Natural killer cell (primary cell): ENCODE results near the gene ANKDD1A. TPM values are rescaled to one million over a fixed set of nuclear protein-coding genes. Genes with fewer than 3 reads are reported as not detected.

Source experiments
- ATAC-seq, 3 donors: fragments of 150-1000 bp in 2 of 3; fragments of 200-7000 bp in 1 of 3; cut with Tn5 transposase; 1 replicate in 1 of 3; 2 replicates in 2 of 3; pipeline ENCODE4 v1.10.0; 2021; ENCODE audit warnings: mild to moderate bottlenecking in 2 of 3, moderate library complexity in 2 of 3
- DNase-seq, 2 donors: peaks; one replicate each; pipeline versions ENCODE4 v3.0.0 to v3.0.0-alpha.2; 2013 to 2021; ENCODE audit warnings: mixed read lengths in 1 of 2
- H3K27ac ChIP-seq: one replicate; pipeline ENCODE4 v1.5.1; 2013; ENCODE audit warnings: mild to moderate bottlenecking, low read length
- H3K27me3 ChIP-seq: one replicate; pipeline ENCODE4 v1.6.1; 2013; ENCODE audit warnings: low read length; ENCODE audit not compliant: control insufficient read depth, insufficient read depth
- H3K36me3 ChIP-seq: one replicate; pipeline ENCODE4 v1.6.1; 2013; ENCODE audit warnings: low read length; ENCODE audit not compliant: control insufficient read depth, insufficient read depth
- H3K4me1 ChIP-seq: one replicate; pipeline ENCODE4 v1.6.1; 2013; ENCODE audit warnings: low read length; ENCODE audit not compliant: control insufficient read depth, insufficient read depth
- H3K4me3 ChIP-seq: one replicate; pipeline ENCODE4 v1.5.1; 2013; ENCODE audit warnings: low read length
- H3K9me3 ChIP-seq: one replicate; pipeline ENCODE4 v1.6.1; 2013; ENCODE audit warnings: low read length; ENCODE audit not compliant: control insufficient read depth, insufficient read depth
- H3K27ac Mint-ChIP-seq, 2 donors: one replicate each; pipeline ENCODE4 v1.8.0; 2022; ENCODE audit warnings: mild to moderate bottlenecking in 2 of 2, mixed read lengths in 2 of 2, moderate library complexity in 1 of 2
- H3K27me3 Mint-ChIP-seq, 2 donors: one replicate each; pipeline ENCODE4 v1.8.0; 2022; ENCODE audit warnings: low read depth in 2 of 2, mixed read lengths in 2 of 2
- H3K36me3 Mint-ChIP-seq: one replicate; pipeline ENCODE4 v1.8.0; 2022; ENCODE audit warnings: mixed read lengths
- H3K4me1 Mint-ChIP-seq, 2 donors: one replicate each; pipeline ENCODE4 v1.8.0; 2022; ENCODE audit warnings: mixed read lengths in 2 of 2
- H3K4me3 Mint-ChIP-seq: one replicate; pipeline ENCODE4 v1.8.0; 2022; ENCODE audit warnings: mild to moderate bottlenecking, moderate library complexity, mixed read lengths
- H3K9me3 Mint-ChIP-seq, 2 donors: one replicate each; pipeline ENCODE4 v1.8.0; 2022; ENCODE audit warnings: mixed read lengths in 2 of 2
- CTCF ChIP-seq: fragments of 200-600 bp; IDR thresholded peaks from one replicate; pipeline ENCODE4 v1.8.0; 2022; ENCODE audit warnings: antibody characterized with exemption
- WGBS: methylation state at CpG from one replicate; pipeline ENCODE4 v1.1.7; 2013; ENCODE audit warnings: missing lambda C conversion rate; ENCODE audit not compliant: insufficient coverage; 5-methylcytosine and 5-hydroxymethylcytosine counted together
- intact Hi-C: fragments of 100-400 bp; cut with micrococcal nuclease; formaldehyde crosslinking; loops from one replicate; pipeline ENCODE4 v1.14.2; 2022
- total RNA-seq, 4 donors: library from RNA; stranded (reverse); fragments of 120-200 nt in 1 of 4; gene quantifications; one replicate each; pipeline versions ENCODE4 v1.2.3 to v1.2.4, GENCODE V29; 2013 to 2022

The ANKDD1A gene
- total RNA-seq, 3 donors from 2014 or later (not counting 1 experiment from before 2014, with no cell fraction given): 13.7 to 16.2 (median 13.9) TPM

DNA sequence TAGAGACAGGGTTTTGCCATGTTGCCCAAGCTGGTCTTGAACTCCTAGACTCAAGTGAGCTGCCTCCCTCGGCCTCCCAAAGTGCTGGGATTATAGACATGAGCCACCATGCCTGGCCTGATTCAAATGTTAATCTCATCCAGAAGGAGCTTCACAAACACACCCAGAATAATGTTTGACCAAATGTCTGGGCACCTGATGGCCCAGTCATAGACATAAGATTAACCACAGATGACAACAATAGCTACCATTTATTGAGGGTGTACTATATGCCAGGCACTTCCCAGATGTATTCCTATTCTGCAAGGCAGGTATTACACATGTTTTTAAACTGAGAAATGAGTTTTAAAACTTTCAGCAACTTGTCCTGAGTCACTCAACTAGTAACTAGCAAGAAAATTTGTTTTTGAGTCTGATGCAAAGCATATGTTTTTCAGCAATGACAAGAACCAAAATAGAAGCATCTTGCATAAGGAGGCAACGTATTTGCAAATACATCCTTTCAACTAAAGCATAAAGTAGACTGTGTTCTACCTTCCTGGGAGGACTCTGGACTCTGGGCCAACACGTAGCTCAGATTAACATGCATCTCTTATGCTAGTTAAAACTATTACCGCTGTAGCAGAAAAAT, 86.2 kb downstream of the ANKDD1A start:
- Histone ChIP-seq H3K4me3 (no peak overlapping the region), H3K27me3 (no peaks in the 10 kb centered on the region), H3K4me1 (no peaks in the 10 kb centered on the region), H3K36me3 (no peaks in the 10 kb centered on the region), H3K9me3 (no peaks in the 10 kb centered on the region), H3K27ac (no peak overlapping the region)
- 89% methylated on average over 4 of the region's 4 CpGs for WGBS
- Mint-ChIP-seq H3K27ac (no peak overlapping the region), H3K4me3 (no peak overlapping the region), H3K9me3 (no peaks in the 10 kb centered on the region), H3K27me3 (no peaks in the 10 kb centered on the region), H3K4me1 (no peaks in the 10 kb centered on the region), H3K36me3 (no peaks in the 10 kb centered on the region)
- TF ChIP-seq CTCF: no peak
- DNase-seq (no peak), ATAC-seq (no peak)
- intact Hi-C loops: no loop called here

DNA sequence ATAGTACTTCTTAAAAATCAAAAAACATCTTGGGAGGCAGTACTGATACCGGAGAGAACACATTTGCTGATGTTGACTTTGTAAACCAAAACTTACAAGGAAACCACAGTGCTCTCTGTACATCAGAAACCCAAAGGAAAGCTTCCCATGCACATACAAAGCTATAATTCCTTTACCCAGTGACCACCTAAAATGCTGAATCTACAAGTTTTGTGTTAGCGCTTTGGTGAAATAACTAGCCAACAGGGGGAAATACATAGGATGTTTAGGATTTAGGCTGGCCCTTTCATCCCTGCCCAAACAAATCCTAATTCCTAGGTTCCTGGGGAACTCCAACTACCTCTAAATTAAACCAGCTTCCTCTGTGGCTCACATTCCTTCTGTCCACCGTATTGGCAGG, 93.3 kb downstream of the ANKDD1A start:
- no peak for TF ChIP-seq CTCF
- Mint-ChIP-seq H3K27ac (no peak overlapping the region), H3K9me3 (no peaks in the 10 kb centered on the region), H3K4me1 (no peaks in the 10 kb centered on the region), H3K27me3 (no peaks in the 10 kb centered on the region), H3K36me3 (no peaks in the 10 kb centered on the region), H3K4me3 (no peak overlapping the region)
- intact Hi-C loops: no loop called here
- H3K4me1 ChIP-seq: no peaks in the 10 kb centered on the region
- no peak overlapping the region for H3K4me3 ChIP-seq
- H3K27me3 ChIP-seq: no peaks in the 10 kb centered on the region
- no peak for DNase-seq
- WGBS: 88% methylated on average over 2 of the region's 3 CpGs
- H3K9me3 ChIP-seq: no peaks in the 10 kb centered on the region
- no peak overlapping the region for H3K27ac ChIP-seq
- no peak for ATAC-seq
- peaks cover 8% of the 10 kb centered on the region for H3K36me3 ChIP-seq

GRCh38 chr15:65006876-65007275, 95.2 kb downstream of the ANKDD1A start:
- Mint-ChIP-seq H3K36me3 (no peaks in the 10 kb centered on the region), H3K4me1 (no peaks in the 10 kb centered on the region), H3K27ac (no peak overlapping the region), H3K27me3 (no peaks in the 10 kb centered on the region), H3K4me3 (no peak overlapping the region), H3K9me3 (no peaks in the 10 kb centered on the region)
- WGBS: 94% methylated on average over 3 of the region's 3 CpGs
- ATAC-seq (no peak), DNase-seq (no peak)
- Histone ChIP-seq H3K4me1 (no peaks in the 10 kb centered on the region), H3K27ac (no peak overlapping the region), H3K4me3 (no peak overlapping the region), H3K9me3 (no peaks in the 10 kb centered on the region), H3K27me3 (no peaks in the 10 kb centered on the region), H3K36me3 (peaks cover 12% of the 10 kb centered on the region)
- intact Hi-C loops: no loop called here
- TF ChIP-seq CTCF: no peak

Other genes starting within 250 kb of the ANKDD1A start
- gene RBPMS2, start 136.3 kb upstream of the ANKDD1A start, total RNA-seq: 10 to 100 TPM in 2 of 3 donors, 1 to 10 TPM in 1; 7.2 to 25.8 (median 14.7) TPM
- gene PIF1, start 86.3 kb upstream of the ANKDD1A start, total RNA-seq: 10 to 100 TPM in 1 of 3 donors, 1 to 10 TPM in 2; 6.2 to 23.9 (median 9.7) TPM
- gene PLEKHO2, start 70.0 kb upstream of the ANKDD1A start, total RNA-seq: 10 to 100 TPM; 35.3 to 53.4 (median 49.8) TPM
- 10 to 100 TPM; 39.6 to 52.3 (median 40.4) TPM for gene SPG21, start 78.0 kb downstream of the ANKDD1A start, total RNA-seq
- gene MTFMT, start 117.7 kb downstream of the ANKDD1A start, total RNA-seq: 10 to 100 TPM in 2 of 3 donors, 1 to 10 TPM in 1; 9.3 to 13.6 (median 12.2) TPM
- not detected for gene SLC51B, start 133.5 kb downstream of the ANKDD1A start, total RNA-seq
- not detected for gene RASL12, start 156.1 kb downstream of the ANKDD1A start, total RNA-seq
- not detected for gene KBTBD13, start 164.8 kb downstream of the ANKDD1A start, total RNA-seq
- gene UBAP1L, start 203.3 kb downstream of the ANKDD1A start, total RNA-seq: 1 to 10 TPM; 4.3 to 8.0 (median 7.5) TPM
- gene PDCD7, start 221.9 kb downstream of the ANKDD1A start, total RNA-seq: 10 to 100 TPM; 19.1 to 33.9 (median 26.7) TPM